MCF 10A (cell line): Measurements from ENCODE around the gene ADARB1. TPM values are rescaled to one million over a fixed set of nuclear protein-coding genes. Genes with fewer than 3 reads are reported as not detected.

ENCODE experiments used
- Bru-seq: library from RNA; stranded (reverse); fragments of 400-500 nt; gene quantifications from one replicate; lab custom pipeline; 2021; lab: Mats Ljungman, UMichigan
- BruChase-seq, 2 experiments: library from RNA; stranded (reverse); fragments of 400-500 nt; gene quantifications; one replicate each; lab custom pipeline; 2021; lab: Mats Ljungman, UMichigan
- BruUV-seq: library from RNA; stranded (reverse); fragments of 400-500 nt; replicated peaks from 2 replicates; lab custom pipeline; 2021; lab: Mats Ljungman, UMichigan
- CTCF ChIA-PET: fragments of 300-600 bp; sonication (Branson Sonifier 250); formaldehyde crosslinking; extraction: SDS; loops from one replicate; lab custom pipeline; 2021; ENCODE audit warnings: antibody characterized with exemption, inconsistent platforms; lab: Yijun Ruan, JAX
- POLR2A ChIA-PET: fragments of 300-600, 350-650 bp; sonication (Branson Sonifier 250); formaldehyde crosslinking; extraction: SDS; loops from one replicate; lab custom pipeline; 2020; ENCODE audit warnings: antibody characterized with exemption, inconsistent platforms; lab: Yijun Ruan, JAX
- DNase-seq: peaks from one replicate; pipeline ENCODE4 v3.0.0-alpha.2; 2018; ENCODE audit not compliant: unreplicated experiment
- H3K27ac Mint-ChIP-seq: one replicate; pipeline ENCODE4 v1.8.0; 2022; ENCODE audit warnings: mild to moderate bottlenecking, low read depth, mixed read lengths; ENCODE audit not compliant: unreplicated experiment
- H3K27me3 Mint-ChIP-seq: one replicate; pipeline ENCODE4 v1.8.0; 2022; ENCODE audit warnings: mixed read lengths; ENCODE audit not compliant: insufficient read depth, unreplicated experiment
- H3K36me3 Mint-ChIP-seq: one replicate; pipeline ENCODE4 v1.8.0; 2022; ENCODE audit warnings: mild to moderate bottlenecking, moderate library complexity, mixed read lengths; ENCODE audit not compliant: insufficient read depth, unreplicated experiment
- H3K4me1 Mint-ChIP-seq: one replicate; pipeline ENCODE4 v1.8.0; 2022; ENCODE audit warnings: mixed read lengths; ENCODE audit not compliant: insufficient read depth, unreplicated experiment
- H3K4me3 Mint-ChIP-seq: one replicate; pipeline ENCODE4 v1.8.0; 2022; ENCODE audit warnings: mild to moderate bottlenecking, moderate library complexity, mixed read lengths; ENCODE audit not compliant: unreplicated experiment
- H3K9me3 Mint-ChIP-seq: one replicate; pipeline ENCODE4 v1.8.0; 2022; ENCODE audit warnings: mixed read lengths; ENCODE audit not compliant: unreplicated experiment
- CTCF ChIP-seq: fragments of 200-600 bp; IDR thresholded peaks from one replicate; pipeline ENCODE4 v1.8.0; 2022; ENCODE audit warnings: antibody characterized with exemption, mild to moderate bottlenecking; ENCODE audit not compliant: unreplicated experiment
- intact Hi-C: fragments of 100-400 bp; cut with micrococcal nuclease; formaldehyde crosslinking; loops from 2 replicates; pipeline ENCODE4 v1.14.1; 2022
- long read RNA-seq: library from polyadenylated mRNA; stranded (forward); transcript quantifications from one replicate; pipeline ENCODE4 v2.0.0, GENCODE V29; 2022
- total RNA-seq: library from RNA; stranded (reverse); gene quantifications from 2 replicates; pipeline ENCODE4 v1.2.3, GENCODE V29; 2022

ADARB1 gene
- 18.1 and 19.4 TPM in 2 replicates for total RNA-seq
- percentile 54 among the genes with signal in this experiment for Bru-seq, nascent RNA
- BruChase-seq, experiment 1, labeled RNA remaining after a 6-hour chase = percentile 58 among the genes with signal in this experiment
- percentile 58 among the genes with signal in this experiment for BruChase-seq, experiment 2, labeled RNA remaining after a 2-hour chase
- long read RNA-seq, partial matches to known transcripts = 3 of 45 reads
- long read RNA-seq, other reads (novel, unspliced or antisense) = 41 of 45 reads

- no peak for TF ChIP-seq CTCF
- peak within 1 kb of the TSS; percentile 84 for H3K4me3 Mint-ChIP-seq
- no peaks in the 10 kb centered on the region for H3K36me3 Mint-ChIP-seq
- no TSS peak for BruUV-seq
- intact Hi-C loops = no loop called here
- no peaks in the 10 kb centered on the region for H3K9me3 Mint-ChIP-seq
- ChIA-PET POLR2A (interaction anchor here (0.6 to 2.2 kb wide), 15 partner anchors 11 to 213 kb away, joined by 3 to 15 read pairs (median 4); partner anchors contain the start of genes POFUT2 and SLX9), CTCF (interaction anchor here (0.6 to 1.3 kb wide), 2 partner anchors 124 to 571 kb away, joined by 4 to 6 read pairs; no protein-coding TSS in a partner anchor)
- peak within 1 kb of the TSS; percentile 54 for H3K27ac Mint-ChIP-seq
- no peaks in the 10 kb centered on the region for H3K27me3 Mint-ChIP-seq
- H3K4me1 Mint-ChIP-seq = peaks cover 13% of the 10 kb centered on the region
- DNase-seq = peak; percentile 43
These were observed at the start of gene ADARB1 for GRCh38 chr21:45074048-45074817. TSS of gene ADARB1 (plus strand) at chr21:45074580. CDS start at chr21:45171657, 97,077 bp downstream.

GRCh38 chr21:45026066-45026745, 48.2 kb upstream of the ADARB1 start:
- DNase-seq = no peak
- peaks cover 8% of the 10 kb centered on the region for H3K9me3 Mint-ChIP-seq
- H3K27ac Mint-ChIP-seq = no peak overlapping the region
- intact Hi-C loops = no loop called here
- H3K4me1 Mint-ChIP-seq = no peaks in the 10 kb centered on the region
- peaks cover 6% of the 10 kb centered on the region for H3K27me3 Mint-ChIP-seq
- H3K36me3 Mint-ChIP-seq = no peaks in the 10 kb centered on the region
- POLR2A ChIA-PET = no interaction called here
- BruUV-seq = no TSS peak
- no peak overlapping the region for H3K4me3 Mint-ChIP-seq
- CTCF ChIA-PET = no interaction called here
- TF ChIP-seq CTCF = no peak

GRCh38 chr21:45026826-45027225, 47.6 kb upstream of the ADARB1 start:
- DNase-seq = no peak
- intact Hi-C loops = no loop called here
- CTCF ChIA-PET = no interaction called here
- Mint-ChIP-seq H3K27me3 (peaks cover 12% of the 10 kb centered on the region), H3K9me3 (peaks cover 8% of the 10 kb centered on the region), H3K36me3 (no peaks in the 10 kb centered on the region), H3K4me3 (no peak overlapping the region), H3K27ac (no peak overlapping the region), H3K4me1 (no peaks in the 10 kb centered on the region)
- POLR2A ChIA-PET = no interaction called here
- no peak for TF ChIP-seq CTCF
- BruUV-seq = no TSS peak
